B cell (primary cell): ENCODE measurements around the gene RGS10. TPM values are rescaled to one million over a fixed set of nuclear protein-coding genes. Genes with fewer than 3 reads are reported as not detected.

Experiments
- ATAC-seq: fragments of 200-7000 bp; cut with Tn5 transposase; one replicate; pipeline ENCODE4 v1.10.0; 2021; ENCODE audit warnings: low read depth, mild to moderate bottlenecking, moderate number of reproducible peaks, moderate library complexity
- CTCF ChIA-PET: fragments of 350-600 bp; sonication (Branson Sonifier 250); formaldehyde crosslinking; loops from one replicate; lab custom pipeline; 2021; ENCODE audit warnings: antibody characterized with exemption, inconsistent platforms; lab: Charles Lee
- POLR2A ChIA-PET: fragments of 350-600 bp; sonication (Branson Sonifier 250); formaldehyde crosslinking; loops from one replicate; lab custom pipeline; 2021; ENCODE audit warnings: antibody characterized with exemption; lab: Charles Lee
- DNase-seq: peaks from one replicate; pipeline ENCODE4 v3.0.0; 2013
- H2AFZ ChIP-seq: 2 replicates; pipeline ENCODE4 v1.6.1; 2012; ENCODE audit warnings: mild to moderate bottlenecking, low read depth, low read length; ENCODE audit not compliant: insufficient read depth, poor library complexity, severe bottlenecking
- H3K27ac ChIP-seq, 2 donors: 1 replicate in 1 of 2; 2 replicates in 1 of 2; pipeline ENCODE4 v1.5.1; 2012 to 2013; ENCODE audit warnings: low read length in 2 of 2, mild to moderate bottlenecking in 2 of 2, moderate library complexity in 1 of 2
- H3K27me3 ChIP-seq, 4 experiments: fragments of 200-600 bp in 1 of 4; sonication (generic) in 1 of 4; replicated peaks in 1 of 4; 1 replicate in 2 of 4; 2 replicates in 2 of 4; pipeline versions ENCODE4 v1.6.1 to v1.7.0; 2013 to 2016; ENCODE audit warnings: low read length in 3 of 4, mild to moderate bottlenecking in 2 of 4, mixed read lengths in 1 of 4, moderate library complexity in 1 of 4; ENCODE audit not compliant: insufficient read depth in 4 of 4, control insufficient read depth in 3 of 4; ENCODE audit errors: control extremely low read depth in 1 of 4
- H3K36me3 ChIP-seq, 2 experiments: replicated peaks in 1 of 2; 1 replicate in 1 of 2; 2 replicates in 1 of 2; pipeline versions ENCODE4 v1.6.1 to v1.7.1; 2013; ENCODE audit warnings: low read length in 1 of 2; ENCODE audit not compliant: insufficient read depth in 2 of 2, control insufficient read depth in 1 of 2; ENCODE audit errors: control extremely low read depth in 1 of 2, extremely low read depth in 1 of 2
- H3K4me1 ChIP-seq, 2 donors: fragments of 200-600 bp in 1 of 2; sonication (generic) in 1 of 2; 1 replicate in 1 of 2; 2 replicates in 1 of 2; pipeline versions ENCODE4 v1.5.1 to v1.6.1; 2013 to 2017; ENCODE audit warnings: low read length in 2 of 2; ENCODE audit not compliant: control insufficient read depth in 2 of 2, insufficient read depth in 2 of 2
- H3K4me2 ChIP-seq: replicated peaks from 2 replicates; pipeline ENCODE3; 2012; ENCODE audit warnings: mild to moderate bottlenecking, low read depth, low read length; ENCODE audit not compliant: poor library complexity, severe bottlenecking
- H3K4me3 ChIP-seq, 5 experiments: fragments of 200-600 bp in 1 of 5; sonication (generic) in 1 of 5; 1 replicate in 3 of 5; 2 replicates in 2 of 5; pipeline versions ENCODE4 v1.5.1 to v1.7.0; 2011 to 2016; ENCODE audit warnings: low read length in 4 of 5, mild to moderate bottlenecking in 4 of 5, low read depth in 2 of 5, control low read depth in 1 of 5, moderate library complexity in 1 of 5; ENCODE audit not compliant: insufficient read depth in 1 of 5; ENCODE audit errors: control extremely low read depth in 1 of 5, extremely low read depth in 1 of 5
- H3K79me2 ChIP-seq: fragments of 200-600 bp; sonication (generic); one replicate; pipeline ENCODE4 v1.6.0; 2016; ENCODE audit warnings: low read length; ENCODE audit not compliant: control insufficient read depth, insufficient read depth
- H3K9ac ChIP-seq: fragments of 200-600 bp; sonication (generic); 2 replicates; pipeline ENCODE4 v1.6.1; 2017; ENCODE audit warnings: mild to moderate bottlenecking, low read length, moderate library complexity
- H3K9me3 ChIP-seq, 3 donors: one replicate each; pipeline versions ENCODE4 v1.6.1 to v1.7.1; 2013; ENCODE audit warnings: low read length in 2 of 3; ENCODE audit not compliant: control insufficient read depth in 2 of 3, insufficient read depth in 1 of 3; ENCODE audit errors: control extremely low read depth in 1 of 3
- H4K20me1 ChIP-seq: 2 replicates; pipeline ENCODE4 v1.6.0; 2012; ENCODE audit warnings: mild to moderate bottlenecking, low read length; ENCODE audit not compliant: insufficient read depth, control insufficient read depth, poor library complexity, severe bottlenecking
- H3K27ac Mint-ChIP-seq: one replicate; pipeline ENCODE4 v1.8.0; 2021; ENCODE audit warnings: mixed read lengths
- H3K27me3 Mint-ChIP-seq: one replicate; pipeline ENCODE4 v1.8.0; 2021; ENCODE audit warnings: mixed read lengths
- H3K4me1 Mint-ChIP-seq: one replicate; pipeline ENCODE4 v1.8.0; 2021; ENCODE audit warnings: mixed read lengths
- H3K4me3 Mint-ChIP-seq: one replicate; pipeline ENCODE4 v1.8.0; 2021; ENCODE audit warnings: mixed read lengths
- H3K9me3 Mint-ChIP-seq: one replicate; pipeline ENCODE4 v1.8.0; 2022; ENCODE audit warnings: mixed read lengths; ENCODE audit not compliant: insufficient read depth
- EZH2 ChIP-seq: IDR thresholded peaks from 2 replicates; pipeline ENCODE4 v1.6.1; 2012; ENCODE audit warnings: borderline replicate concordance, low read depth, mild to moderate bottlenecking, moderate library complexity, low read length; ENCODE audit not compliant: insufficient read depth, poor library complexity, severe bottlenecking
- WGBS: methylation state at CpG from one replicate; pipeline ENCODE4 v1.1.5; 2013; ENCODE audit warnings: missing lambda C conversion rate; ENCODE audit not compliant: insufficient coverage; 5-methylcytosine and 5-hydroxymethylcytosine counted together
- intact Hi-C: fragments of 100-400 bp; cut with micrococcal nuclease; formaldehyde crosslinking; loops from one replicate; pipeline ENCODE4 v1.10.0; 2022
- polyA plus RNA-seq: library from polyadenylated mRNA; depleted of rRNA; stranded (reverse); fragments of >200 nt; gene quantifications from 2 replicates; pipeline ENCODE4 v1.2.3, GENCODE V29; 2012
- total RNA-seq, 2 donors: library from RNA; stranded (reverse); fragments of 120-200 nt in 1 of 2; gene quantifications; 1 replicate in 1 of 2; 2 replicates in 1 of 2; pipeline versions ENCODE4 v1.2.3 to v1.2.4, GENCODE V29; 2013 to 2022
- TF ChIP-seq, protein P1 (sequence below): fragments of 200-600 bp; IDR thresholded peaks from one replicate; pipeline ENCODE4 v1.8.0; 2022; ENCODE audit warnings: antibody characterized with exemption, mild to moderate bottlenecking

RGS10 gene
- total and polyA plus RNA-seq, 2 donors (not counting 1 experiment from before 2014, with no cell fraction given), result 10.9 to 20.3 TPM

DNA sequence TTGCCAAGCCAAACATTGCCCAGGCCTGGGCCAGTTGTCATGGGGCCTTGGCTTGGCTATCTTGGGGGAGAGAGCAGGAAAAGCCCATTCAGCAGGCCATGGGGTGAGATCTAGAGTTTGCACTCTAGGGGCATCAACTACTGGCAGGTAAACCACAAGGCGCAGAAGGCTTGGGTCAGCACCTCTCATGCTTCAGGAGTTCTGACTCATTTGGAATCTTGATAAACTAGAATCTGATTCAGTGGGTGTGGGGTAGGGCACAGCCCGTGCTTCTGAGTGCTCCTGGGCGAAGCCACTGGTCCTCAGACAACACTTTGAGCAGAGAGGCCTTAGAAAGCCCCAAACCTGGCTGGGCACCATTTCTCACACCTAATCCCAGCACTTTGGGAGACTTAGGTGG lies 81.1 kb downstream of the RGS10 start:
- peaks cover 2% of the 10 kb centered on the region for H3K27me3 Mint-ChIP-seq
- peaks cover 2% of the 10 kb centered on the region for H3K9me3 Mint-ChIP-seq
- no peak overlapping the region for H3K4me3 ChIP-seq
- ATAC-seq (peak; percentile 63), DNase-seq (no peak)
- peaks cover 0 to 20% of the 10 kb centered on the region in 2 donors for H3K4me1 ChIP-seq
- peaks cover 0 to 2% (median 0%) of the 10 kb centered on the region in 4 experiments for H3K27me3 ChIP-seq
- no peaks in the 10 kb centered on the region for H4K20me1 ChIP-seq
- H3K9ac ChIP-seq, result no peak overlapping the region
- TF ChIP-seq EZH2, result no peak
- TF ChIP-seq, protein P1, sequence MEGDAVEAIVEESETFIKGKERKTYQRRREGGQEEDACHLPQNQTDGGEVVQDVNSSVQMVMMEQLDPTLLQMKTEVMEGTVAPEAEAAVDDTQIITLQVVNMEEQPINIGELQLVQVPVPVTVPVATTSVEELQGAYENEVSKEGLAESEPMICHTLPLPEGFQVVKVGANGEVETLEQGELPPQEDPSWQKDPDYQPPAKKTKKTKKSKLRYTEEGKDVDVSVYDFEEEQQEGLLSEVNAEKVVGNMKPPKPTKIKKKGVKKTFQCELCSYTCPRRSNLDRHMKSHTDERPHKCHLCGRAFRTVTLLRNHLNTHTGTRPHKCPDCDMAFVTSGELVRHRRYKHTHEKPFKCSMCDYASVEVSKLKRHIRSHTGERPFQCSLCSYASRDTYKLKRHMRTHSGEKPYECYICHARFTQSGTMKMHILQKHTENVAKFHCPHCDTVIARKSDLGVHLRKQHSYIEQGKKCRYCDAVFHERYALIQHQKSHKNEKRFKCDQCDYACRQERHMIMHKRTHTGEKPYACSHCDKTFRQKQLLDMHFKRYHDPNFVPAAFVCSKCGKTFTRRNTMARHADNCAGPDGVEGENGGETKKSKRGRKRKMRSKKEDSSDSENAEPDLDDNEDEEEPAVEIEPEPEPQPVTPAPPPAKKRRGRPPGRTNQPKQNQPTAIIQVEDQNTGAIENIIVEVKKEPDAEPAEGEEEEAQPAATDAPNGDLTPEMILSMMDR, result no peak
- no peak overlapping the region for H3K27ac ChIP-seq
- intact Hi-C loops, result no loop called here
- WGBS, result 60% methylated on average over 1 of the region's 3 CpGs
- H3K4me1 Mint-ChIP-seq, result peaks cover 23% of the 10 kb centered on the region
- CTCF ChIA-PET, result interaction anchor here (0.7 to 3.3 kb wide), 3 partner anchors 16 to 43 kb away, joined by 3 to 14 read pairs (median 5); no protein-coding TSS in a partner anchor
- peak overlapping the region; percentile 27 for H3K27ac Mint-ChIP-seq
- H3K36me3 ChIP-seq, result peaks cover 0 to 10% of the 10 kb centered on the region in 2 experiments
- no peak overlapping the region for H2AFZ ChIP-seq
- H3K9me3 ChIP-seq, result peaks cover 0 to 4% (median 0%) of the 10 kb centered on the region in 3 donors
- H3K4me2 ChIP-seq, result no peak overlapping the region
- no peaks in the 10 kb centered on the region for H3K79me2 ChIP-seq
- H3K4me3 Mint-ChIP-seq, result no peak overlapping the region
- POLR2A ChIA-PET, result no interaction called here

- H3K4me3 Mint-ChIP-seq, result no peak overlapping the region
- intact Hi-C loops, result no loop called here
- H3K27ac Mint-ChIP-seq, result no peak overlapping the region
These were observed 81.9 kb downstream of the RGS10 start for GRCh38 chr10:119460369-119461195.

More at GRCh38 chr10:119460369-119461195, 81.9 kb downstream of the RGS10 start:
- Histone ChIP-seq H3K36me3 (peaks cover 0 to 10% of the 10 kb centered on the region in 2 experiments), H3K9me3 (peaks cover 0 to 4% (median 0%) of the 10 kb centered on the region in 3 donors), H2AFZ (no peak overlapping the region), H3K4me1 (peaks cover 3 to 26% of the 10 kb centered on the region in 2 donors), H3K9ac (no peak overlapping the region), H3K4me3 (no peak overlapping the region), H4K20me1 (no peaks in the 10 kb centered on the region), H3K4me2 (no peak overlapping the region), H3K27me3 (no peaks in the 10 kb centered on the region), H3K79me2 (no peaks in the 10 kb centered on the region), H3K27ac (no peak overlapping the region)
- Mint-ChIP-seq H3K27me3 (no peaks in the 10 kb centered on the region), H3K9me3 (peaks cover 2% of the 10 kb centered on the region), H3K4me1 (peaks cover 26% of the 10 kb centered on the region)
- POLR2A ChIA-PET, result interaction anchor here (0.7 kb wide), 1 partner anchor 18 kb away, joined by 9 read pairs; no protein-coding TSS in a partner anchor
- WGBS, result 96% methylated on average over 5 of the region's 11 CpGs
- TF ChIP-seq EZH2, result no peak
- TF ChIP-seq, protein P1, result no peak
- DNase-seq, result no peak
- no peak for ATAC-seq
- CTCF ChIA-PET, result interaction anchor here (1.0 to 3.3 kb wide), 2 partner anchors 15 to 29 kb away, joined by 5 to 14 read pairs; no protein-coding TSS in a partner anchor
